AG04449 (cell line): ENCODE results near the gene BARX1.

Experiments used
- CTCF ChIA-PET: fragments of 350-600 bp; formaldehyde crosslinking; extraction: SDS; loops from one replicate; lab custom pipeline; 2021; ENCODE audit warnings: antibody characterized with exemption; lab: Yijun Ruan, JAX
- POLR2A ChIA-PET: fragments of 400-600, 350-600 bp; formaldehyde crosslinking; extraction: SDS; loops from one replicate; lab custom pipeline; 2020; ENCODE audit warnings: antibody characterized with exemption, inconsistent platforms; lab: Yijun Ruan, JAX
- DNase-seq: peaks from one replicate; pipeline ENCODE4 v3.0.0-alpha.2; 2010; ENCODE audit warnings: low read depth, low spot score
- H3K4me3 ChIP-seq: 2 replicates; pipeline ENCODE4 v1.5.1; 2011; ENCODE audit warnings: low read depth, mild to moderate bottlenecking, control low read depth, low read length
- CTCF ChIP-seq: IDR thresholded peaks from one replicate; pipeline ENCODE4 v1.5.1; 2011; ENCODE audit warnings: mild to moderate bottlenecking, moderate library complexity, low read length, control low read depth, inconsistent platforms; ENCODE audit not compliant: insufficient read depth; ENCODE audit errors: missing control alignments

The BARX1 gene

GRCh38 chr9:93931905-93932304 lies 23.2 kb downstream of the BARX1 start:
- no peak for DNase-seq
- POLR2A ChIA-PET = no interaction called here
- TF ChIP-seq CTCF = no peak
- CTCF ChIA-PET = no interaction called here
- H3K4me3 ChIP-seq = no peak overlapping the region

- no peak for DNase-seq
- H3K4me3 ChIP-seq = no peak overlapping the region
- ChIA-PET CTCF (no interaction called here), POLR2A (no interaction called here)
- TF ChIP-seq CTCF = no peak
Measured at GRCh38 chr9:93930070-93930469, 25.1 kb downstream of the BARX1 start.

- H3K4me3 ChIP-seq = no peak overlapping the region
- TF ChIP-seq CTCF = no peak
- CTCF ChIA-PET = no interaction called here
- no peak for DNase-seq
- POLR2A ChIA-PET = no interaction called here
Measured at GRCh38 chr9:93929231-93929630, 25.9 kb downstream of the BARX1 start.

- no peak overlapping the region for H3K4me3 ChIP-seq
- no peak for DNase-seq
- ChIA-PET CTCF (no interaction called here), POLR2A (no interaction called here)
- no peak for TF ChIP-seq CTCF
Measured at GRCh38 chr9:93922535-93922934, 32.6 kb downstream of the BARX1 start.

- no peak overlapping the region for H3K4me3 ChIP-seq
- DNase-seq = no peak
- ChIA-PET POLR2A (no interaction called here), CTCF (no interaction called here)
- no peak for TF ChIP-seq CTCF
Measured at GRCh38 chr9:93920131-93920800, 34.9 kb downstream of the BARX1 start.

- TF ChIP-seq CTCF = no peak
- ChIA-PET POLR2A (no interaction called here), CTCF (no interaction called here)
- H3K4me3 ChIP-seq = no peak overlapping the region
- DNase-seq = no peak
Measured at GRCh38 chr9:93918061-93918460, 37.1 kb downstream of the BARX1 start.
